Retinal pigment epithelial cell (primary cell): ENCODE data around the gene PPP1R14B.
A peak's percentile ranks its signal among the peaks of the same experiment; 100 is the strongest.
"Not testable (repeated sequence)": the region's sequence is repeated elsewhere in the genome, so short reads cannot be mapped to it uniquely, and the experiment has no call there.

Experiments used
- DNase-seq: peaks from one replicate; pipeline ENCODE4 v3.0.0-alpha.2; 2010; ENCODE audit warnings: low read depth
- H3K4me3 ChIP-seq: 2 replicates; pipeline ENCODE4 v1.5.1; 2011; ENCODE audit warnings: mild to moderate bottlenecking, low read length, control low read depth, moderate library complexity
- CTCF ChIP-seq: conservative IDR thresholded peaks from 2 replicates; pipeline ENCODE4 v1.5.1; 2011; ENCODE audit warnings: low read depth, low read length, control low read depth, inconsistent platforms

Gene PPP1R14B

GRCh38 chr11:64248578-64248977 lies 1.8 kb upstream of the PPP1R14B start:
- no peak overlapping the region for H3K4me3 ChIP-seq
- no peak for DNase-seq
- no peak for TF ChIP-seq CTCF

GRCh38 chr11:64247729-64248531 lies 1.2 kb upstream of the PPP1R14B start:
- no peak for TF ChIP-seq CTCF
- DNase-seq: no peak
- peak overlapping the region; percentile 74 for H3K4me3 ChIP-seq

- H3K4me3 ChIP-seq, DNase-seq: not testable (repeated sequence)
Measured at GRCh38 chr11:64246621-64246870, 197 bp downstream of the PPP1R14B start.

GRCh38 chr11:64245797-64246620 lies 734 bp downstream of the PPP1R14B start:
- no peak for TF ChIP-seq CTCF
- H3K4me3 ChIP-seq: peak overlapping the region; percentile 90
- peak; percentile 72 for DNase-seq

GRCh38 chr11:64245401-64245796 lies 1.3 kb downstream of the PPP1R14B start:
- DNase-seq: no peak
- H3K4me3 ChIP-seq: peak overlapping the region; percentile 90

GRCh38 chr11:64244966-64245365 lies 1.8 kb downstream of the PPP1R14B start:
- H3K4me3 ChIP-seq: peak overlapping the region; percentile 90
- no peak for TF ChIP-seq CTCF
- no peak for DNase-seq

More at GRCh38 chr11:64245401-64245796, 1.3 kb downstream of the PPP1R14B start:
- TF ChIP-seq CTCF: no peak

- no peak overlapping the region for H3K4me3 ChIP-seq
- no peak for DNase-seq
- TF ChIP-seq CTCF: no peak
Measured at GRCh38 chr11:64244107-64244506, 2.6 kb downstream of the PPP1R14B start.
